ENCODE measurements around the gene TRAPPC10. TPM values are rescaled to one million over a fixed set of nuclear protein-coding genes. Genes with fewer than 3 reads are reported as not detected.
A peak's percentile ranks its signal among the peaks of the same experiment; 100 is the strongest.

The TRAPPC10 gene
- polyA plus RNA-seq, 3 donors from 2014 or later = 42.0 to 74.7 (median 43.2) TPM

DNA sequence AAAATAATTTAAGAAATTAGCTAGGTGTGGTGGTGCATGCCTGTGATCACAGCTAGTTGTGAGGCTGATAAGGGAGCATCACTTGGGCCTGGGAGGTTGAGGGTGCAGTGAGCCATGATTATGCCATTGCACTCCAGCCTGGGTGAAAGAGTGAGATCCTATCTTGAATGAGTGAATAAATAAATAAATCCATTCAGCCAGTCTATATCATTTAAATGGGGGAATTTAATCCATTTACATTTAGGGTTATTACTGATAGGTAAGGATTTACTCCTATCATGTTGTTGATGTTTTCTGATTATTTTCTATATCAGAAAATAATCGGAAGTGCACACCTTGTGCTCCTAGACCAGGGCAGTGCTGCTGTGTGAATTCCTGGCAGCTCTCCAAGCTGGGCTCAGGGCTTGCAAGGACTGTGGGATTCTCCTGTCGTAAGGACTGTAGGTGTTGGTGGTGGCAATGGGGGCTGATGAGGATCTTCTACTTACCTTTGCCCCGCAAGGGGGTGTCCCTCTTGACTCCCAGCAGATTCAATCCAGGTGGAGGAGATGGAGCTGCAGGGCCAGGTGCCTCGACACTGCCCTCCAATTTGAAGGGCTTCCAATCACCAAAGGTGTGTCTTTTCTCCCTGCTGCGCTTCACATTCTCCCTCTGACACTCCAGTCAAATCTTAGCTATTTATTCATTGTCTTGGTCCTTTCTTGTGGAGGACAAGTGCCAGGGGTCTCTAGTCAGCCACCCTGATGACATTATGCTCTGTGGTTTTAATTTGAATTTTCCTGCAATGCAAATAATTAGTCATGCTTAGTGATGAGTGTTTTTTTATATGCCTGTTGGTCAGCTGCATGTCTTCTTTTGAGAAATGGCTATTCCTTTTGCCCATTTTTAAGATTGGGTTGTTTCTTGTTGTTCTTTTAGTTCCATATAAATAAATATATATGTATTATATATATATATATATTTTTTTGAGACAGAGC lies 14.1 kb upstream of the TRAPPC10 start:
- H3K9me3 Mint-ChIP-seq = no peaks in the 10 kb centered on the region
- no peak overlapping the region for H3K4me3 Mint-ChIP-seq
- peaks cover 2 to 4% (median 2%) of the 10 kb centered on the region in 3 donors for H3K27me3 Mint-ChIP-seq (ENCODE audit: low read depth in 3 of 3)
- H3K27ac Mint-ChIP-seq = no peak overlapping the region
- DNase-seq = no peak
- H3K4me1 Mint-ChIP-seq = no peaks in the 10 kb centered on the region
- no peaks in the 10 kb centered on the region for H3K36me3 Mint-ChIP-seq

DNA sequence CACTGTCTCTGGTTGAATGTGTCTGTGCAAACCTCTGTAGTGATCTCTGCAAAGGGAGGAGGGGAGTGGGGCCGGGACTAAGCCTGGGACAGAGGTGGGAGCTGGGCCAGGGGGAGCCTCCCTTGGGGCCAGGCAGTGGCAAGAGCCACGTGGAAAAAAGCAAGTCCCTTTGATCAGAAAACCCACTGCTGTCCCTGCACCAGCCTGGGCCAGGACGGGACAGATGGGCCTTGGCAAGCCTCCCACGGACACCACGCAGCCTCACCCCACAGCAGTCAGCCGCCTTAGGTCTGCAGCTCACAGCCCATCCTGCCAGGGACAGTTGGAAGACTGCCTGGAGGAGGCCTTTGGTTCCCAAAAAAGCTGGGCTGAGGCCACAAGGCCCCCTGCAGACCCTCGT lies 11.7 kb upstream of the TRAPPC10 start:
- Mint-ChIP-seq H3K27ac (no peak overlapping the region), H3K27me3 (ENCODE audit: low read depth in 3 of 3) (peaks cover 2 to 4% (median 2%) of the 10 kb centered on the region in 3 donors), H3K36me3 (no peaks in the 10 kb centered on the region), H3K4me3 (no peak overlapping the region), H3K4me1 (no peaks in the 10 kb centered on the region), H3K9me3 (no peaks in the 10 kb centered on the region)
- no peak for DNase-seq

DNA sequence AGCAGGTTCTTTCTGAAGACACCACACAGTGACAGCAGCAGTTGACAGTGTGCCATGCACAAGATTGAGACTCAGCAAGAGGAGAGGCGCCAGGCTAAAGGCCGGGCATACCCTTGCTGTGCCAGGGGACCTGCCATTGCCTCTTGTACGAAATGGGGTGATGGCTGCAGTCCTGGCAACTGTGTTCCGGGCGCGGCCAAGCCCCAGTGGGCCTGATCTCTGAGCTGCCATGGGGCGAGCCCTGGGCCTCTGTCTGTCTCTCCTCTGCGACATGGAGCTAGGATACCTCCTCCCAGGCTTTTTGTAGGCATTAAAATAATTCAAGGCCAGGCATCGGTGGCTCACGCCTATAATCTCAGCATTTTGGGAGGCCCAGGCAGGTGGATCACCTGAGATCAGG lies 9.6 kb upstream of the TRAPPC10 start:
- H3K27me3 Mint-ChIP-seq (ENCODE audit: low read depth in 3 of 3) = peaks cover 2 to 4% (median 2%) of the 10 kb centered on the region in 3 donors
- no peak overlapping the region for H3K4me3 Mint-ChIP-seq

DNA sequence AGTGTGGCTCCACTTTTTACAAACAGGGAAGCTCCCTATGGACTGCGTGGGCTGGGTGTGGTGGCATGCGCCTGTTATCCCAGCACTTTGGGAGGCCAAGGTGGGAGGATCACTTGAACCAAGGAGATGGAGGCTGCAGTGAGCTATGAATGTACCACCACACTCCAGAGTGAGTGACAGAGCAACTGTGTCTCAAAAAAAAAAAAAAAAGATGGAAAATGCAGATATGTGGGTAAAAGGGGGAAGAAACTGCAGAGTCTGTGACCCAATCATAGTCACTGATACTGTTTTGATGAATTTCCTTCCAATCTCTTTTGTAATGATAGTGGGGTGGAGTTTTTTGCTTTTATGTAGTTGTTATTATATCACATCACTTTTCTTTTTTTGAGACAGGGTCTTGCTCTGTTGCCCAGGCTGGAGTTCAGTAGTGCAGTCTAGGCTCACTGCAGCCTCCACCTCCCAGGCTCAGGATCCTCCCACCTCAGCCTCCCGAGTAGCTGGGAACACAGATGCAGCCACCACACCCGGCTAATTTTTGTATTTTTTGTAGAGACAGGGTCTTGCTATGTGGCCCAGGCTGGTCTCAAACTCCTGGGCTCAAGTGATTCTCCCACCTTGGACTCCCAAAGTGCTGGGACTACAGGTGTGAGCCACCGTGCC lies 8.7 kb upstream of the TRAPPC10 start:
- Mint-ChIP-seq H3K27me3 (ENCODE audit: low read depth in 3 of 3) (peaks cover 0 to 2% (median 2%) of the 10 kb centered on the region in 3 donors), H3K27ac (no peak overlapping the region), H3K4me1 (no peaks in the 10 kb centered on the region), H3K36me3 (peaks cover 0 to 8% (median 0%) of the 10 kb centered on the region in 3 donors), H3K4me3 (no peak overlapping the region), H3K9me3 (no peaks in the 10 kb centered on the region)
- no peak for DNase-seq

More for the DNA sequence above, 9.6 kb upstream of the TRAPPC10 start:
- Mint-ChIP-seq H3K9me3 (no peaks in the 10 kb centered on the region), H3K4me1 (no peaks in the 10 kb centered on the region), H3K36me3 (peaks cover 0 to 2% (median 0%) of the 10 kb centered on the region in 3 donors), H3K27ac (no peak overlapping the region)
- no peak for DNase-seq

DNA sequence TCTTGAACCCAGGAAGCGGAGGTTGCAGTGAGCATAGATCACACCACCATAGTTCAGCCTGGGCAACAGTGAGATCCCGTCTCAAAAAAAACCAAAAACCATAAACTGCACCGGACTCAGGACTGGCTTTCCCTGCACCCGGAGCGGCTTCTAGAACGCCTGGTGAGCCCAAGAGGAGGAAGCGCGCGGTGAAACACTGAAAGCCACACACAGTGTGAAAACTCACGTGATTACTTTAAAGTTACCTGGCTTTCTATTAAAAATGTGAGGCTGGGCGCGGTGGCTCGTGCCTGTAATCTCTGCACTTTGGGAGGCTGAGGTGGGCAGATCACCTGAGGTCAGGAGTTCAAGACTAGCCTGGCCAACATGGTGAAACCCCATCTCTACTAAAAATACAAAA lies 7.0 kb upstream of the TRAPPC10 start:
- Mint-ChIP-seq H3K36me3 (peaks cover 0 to 9% (median 0%) of the 10 kb centered on the region in 3 donors), H3K9me3 (no peaks in the 10 kb centered on the region), H3K4me1 (peaks cover 6 to 12% of the 10 kb centered on the region in 2 donors), H3K27me3 (ENCODE audit: low read depth in 3 of 3) (peaks cover 0 to 4% (median 1%) of the 10 kb centered on the region in 3 donors), H3K4me3 (no peak overlapping the region), H3K27ac (no peak overlapping the region)
- no peak for DNase-seq

DNA sequence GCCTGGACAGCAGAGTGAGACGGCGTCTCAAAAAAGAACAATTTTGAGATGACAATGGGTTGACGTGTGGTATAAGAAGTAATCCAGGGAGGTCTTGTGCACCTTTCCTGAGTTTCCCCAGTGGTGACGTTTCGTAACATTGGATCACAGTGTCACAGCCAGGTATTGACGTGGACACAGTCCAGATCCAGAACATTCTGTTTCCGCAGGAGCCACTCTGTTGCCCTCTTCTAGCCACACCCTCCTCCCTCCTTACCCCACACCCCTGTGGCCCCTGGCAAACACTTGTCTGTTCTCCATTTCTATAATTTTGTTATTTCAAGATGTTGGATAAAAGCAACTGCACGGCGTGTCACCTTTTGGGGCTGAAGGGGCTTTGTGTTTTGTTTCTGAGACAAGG lies 6.5 kb upstream of the TRAPPC10 start:
- Mint-ChIP-seq H3K36me3 (peaks cover 0 to 9% (median 0%) of the 10 kb centered on the region in 3 donors), H3K9me3 (no peaks in the 10 kb centered on the region), H3K27ac (no peak overlapping the region), H3K27me3 (ENCODE audit: low read depth in 3 of 3) (peaks cover 0 to 6% (median 5%) of the 10 kb centered on the region in 3 donors), H3K4me1 (peaks cover 11 to 17% of the 10 kb centered on the region in 2 donors), H3K4me3 (no peak overlapping the region)
- DNase-seq = no peak

DNA sequence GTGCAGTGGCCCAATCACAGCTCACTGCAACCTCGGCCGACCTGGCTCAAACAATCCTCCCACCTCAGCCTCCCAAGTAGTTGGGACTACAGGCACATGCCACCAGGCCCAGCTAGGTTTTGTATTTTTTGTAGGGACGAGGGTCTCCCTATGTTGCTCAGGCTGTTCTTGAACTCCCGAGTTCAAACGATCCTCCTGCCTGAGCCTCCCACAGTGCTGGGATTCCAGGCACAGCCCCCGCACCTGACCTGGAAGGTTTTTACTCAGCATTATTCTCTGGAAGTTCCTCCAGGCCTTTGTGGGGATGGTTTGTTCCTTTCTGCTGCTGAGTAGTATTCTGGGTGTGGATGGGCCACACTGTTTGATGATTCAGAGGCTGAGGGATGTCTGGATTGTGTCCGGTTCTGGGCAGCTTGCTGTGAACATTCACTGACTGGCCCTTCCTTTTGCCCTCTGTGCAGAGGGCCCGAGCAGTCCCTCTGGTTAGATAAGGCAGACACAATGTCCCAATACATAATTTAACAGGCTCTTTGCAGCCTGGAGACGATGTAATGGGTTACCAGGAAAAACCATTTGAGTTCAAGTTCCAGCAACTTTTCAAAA lies 6.0 kb upstream of the TRAPPC10 start:
- Mint-ChIP-seq H3K4me3 (no peak overlapping the region), H3K36me3 (peaks cover 0 to 9% (median 0%) of the 10 kb centered on the region in 3 donors), H3K27ac (no peak overlapping the region), H3K4me1 (peaks cover 17 to 22% of the 10 kb centered on the region in 2 donors), H3K27me3 (ENCODE audit: low read depth in 3 of 3) (peaks cover 4 to 10% (median 6%) of the 10 kb centered on the region in 3 donors), H3K9me3 (no peaks in the 10 kb centered on the region)
- DNase-seq = no peak

DNA sequence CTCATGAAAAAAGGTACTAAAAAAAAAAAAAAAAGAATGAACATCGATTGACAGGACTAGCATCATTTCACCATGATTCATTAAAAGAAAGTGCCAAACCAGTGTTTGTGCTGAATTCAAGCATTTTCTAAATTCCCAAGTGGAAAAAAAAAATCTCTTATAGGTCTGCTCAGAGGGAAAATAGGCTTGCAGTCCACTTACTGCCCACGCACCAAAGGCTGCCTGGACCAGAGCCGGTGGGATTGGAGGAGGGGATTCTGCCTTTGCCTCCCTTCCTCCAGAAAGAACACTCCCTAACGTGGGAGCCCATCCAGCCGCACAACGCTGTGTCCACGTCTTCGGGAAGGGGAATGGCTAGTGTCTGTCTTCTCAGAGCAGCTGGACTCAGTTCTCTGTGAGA lies 5.5 kb upstream of the TRAPPC10 start:
- Mint-ChIP-seq H3K27ac (no peak overlapping the region), H3K9me3 (no peaks in the 10 kb centered on the region), H3K36me3 (peaks cover 0 to 9% (median 0%) of the 10 kb centered on the region in 3 donors), H3K4me3 (no peak overlapping the region), H3K4me1 (peaks cover 20 to 28% of the 10 kb centered on the region in 2 donors), H3K27me3 (ENCODE audit: low read depth in 3 of 3) (peaks cover 8 to 15% (median 9%) of the 10 kb centered on the region in 3 donors)
- DNase-seq = no peak

DNA sequence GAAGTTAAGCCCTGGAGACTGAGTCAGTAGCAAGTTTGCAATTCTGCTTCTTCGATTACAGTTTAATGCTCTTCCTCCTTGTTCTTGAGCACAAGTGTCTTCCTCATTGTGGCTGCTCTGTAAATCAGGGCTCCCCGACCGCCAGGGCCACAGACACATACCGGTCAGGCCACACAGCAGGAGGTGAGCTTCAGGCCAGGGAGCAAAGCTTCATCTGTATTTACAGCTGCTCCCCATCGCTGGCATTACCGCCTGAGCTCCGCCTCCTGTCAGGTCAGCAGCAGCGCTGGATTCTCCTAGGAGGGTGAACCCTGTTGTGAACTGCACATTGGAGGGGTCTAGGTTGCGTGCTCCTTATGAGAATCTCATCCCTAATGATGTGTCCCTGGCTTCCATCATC lies 1.7 kb upstream of the TRAPPC10 start:
- no peaks in the 10 kb centered on the region for H3K9me3 Mint-ChIP-seq
- H3K36me3 Mint-ChIP-seq = peaks cover 0 to 9% (median 0%) of the 10 kb centered on the region in 3 donors
- DNase-seq = peak; percentile 28 to 42 (median 41)
- H3K4me1 Mint-ChIP-seq = peaks cover 46 to 53% of the 10 kb centered on the region in 2 donors
- H3K27me3 Mint-ChIP-seq (ENCODE audit: low read depth in 3 of 3) = peaks cover 14 to 24% (median 21%) of the 10 kb centered on the region in 3 donors
- peak overlapping the region; percentile 87 to 98 (median 95) for H3K27ac Mint-ChIP-seq
- H3K4me3 Mint-ChIP-seq = peak overlapping the region; percentile 87 to 90 (median 89)

DNA sequence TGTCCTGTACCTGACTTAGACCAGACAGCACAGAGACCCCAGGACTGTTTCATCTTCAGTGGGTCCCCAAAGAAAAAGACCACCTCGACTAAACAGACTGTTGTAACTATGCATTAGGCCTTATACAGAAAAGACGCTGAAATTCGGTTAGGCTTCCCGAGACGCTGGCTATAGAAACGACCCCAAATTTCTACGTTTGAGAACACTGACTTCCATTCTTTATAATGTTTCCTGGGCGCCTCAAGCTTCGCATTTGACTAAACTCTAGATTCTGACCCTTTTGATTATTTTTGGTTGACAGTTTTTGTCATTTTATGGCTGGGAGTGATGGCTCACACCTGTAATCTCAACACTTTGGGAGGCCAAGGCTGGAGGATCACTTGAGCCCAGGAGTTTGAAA lies 986 bp upstream of the TRAPPC10 start:
- Mint-ChIP-seq H3K9me3 (no peaks in the 10 kb centered on the region), H3K27ac (peak overlapping the region; percentile 87 to 98 (median 95)), H3K27me3 (ENCODE audit: low read depth in 3 of 3) (peaks cover 14 to 24% (median 21%) of the 10 kb centered on the region in 3 donors), H3K36me3 (peaks cover 0 to 9% (median 0%) of the 10 kb centered on the region in 3 donors), H3K4me3 (peak overlapping the region; percentile 87 to 90 (median 89)), H3K4me1 (peaks cover 53 to 59% of the 10 kb centered on the region in 2 donors)
- DNase-seq = no peak

DNA sequence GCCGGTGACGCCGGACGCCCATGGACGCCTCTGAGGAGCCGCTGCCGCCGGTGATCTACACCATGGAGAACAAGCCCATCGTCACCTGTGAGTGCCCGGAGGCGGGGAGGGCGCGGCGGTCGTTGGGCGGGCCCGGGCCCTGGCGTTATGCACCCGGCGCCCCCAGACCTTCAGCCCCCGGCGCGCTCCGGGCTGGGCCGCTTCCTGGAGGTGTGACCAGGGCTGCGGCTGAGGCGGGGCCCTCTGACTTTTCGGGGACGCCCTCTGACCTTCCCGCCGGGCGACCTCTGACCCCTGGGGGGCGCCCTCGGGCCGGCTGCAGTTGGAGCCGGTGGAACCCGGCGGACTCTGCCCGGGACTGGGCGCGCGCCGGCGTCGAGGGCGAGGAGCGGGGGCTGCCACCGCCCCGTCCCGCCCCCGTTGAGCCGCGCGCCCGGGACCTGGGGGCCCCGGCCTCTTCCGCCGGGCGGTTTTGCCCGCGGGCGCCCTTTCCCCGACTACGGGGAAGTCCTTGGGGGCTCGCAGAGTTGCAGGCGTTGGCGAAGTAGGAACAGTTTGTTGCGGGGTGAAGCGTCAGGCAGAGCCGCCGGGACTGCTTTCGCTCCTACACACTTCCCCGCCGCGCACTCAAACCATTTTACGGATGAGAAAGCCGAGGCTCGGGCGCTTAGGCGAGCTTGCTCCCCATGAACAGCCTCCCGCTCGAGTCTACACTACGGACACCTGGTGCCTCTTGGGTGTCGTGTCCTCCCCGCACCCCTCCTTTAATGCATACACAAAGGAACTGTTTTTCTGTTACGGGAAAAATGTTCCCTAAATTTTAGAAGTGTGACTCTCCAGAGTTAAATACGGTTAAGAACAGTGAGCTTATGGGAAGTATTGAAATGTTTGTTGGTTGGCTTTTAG lies 618 bp downstream of the TRAPPC10 start:
- Mint-ChIP-seq H3K27me3 (ENCODE audit: low read depth in 3 of 3) (peaks cover 14 to 24% (median 21%) of the 10 kb centered on the region in 3 donors), H3K4me1 (peaks cover 68 to 75% of the 10 kb centered on the region in 2 donors), H3K36me3 (peaks cover 0 to 5% (median 0%) of the 10 kb centered on the region in 3 donors), H3K4me3 (peak overlapping the region; percentile 93 to 98 (median 96)), H3K27ac (peak overlapping the region; percentile 96 to 100 (median 98)), H3K9me3 (no peaks in the 10 kb centered on the region)
- peak; percentile 84 to 87 (median 86) for DNase-seq

DNA sequence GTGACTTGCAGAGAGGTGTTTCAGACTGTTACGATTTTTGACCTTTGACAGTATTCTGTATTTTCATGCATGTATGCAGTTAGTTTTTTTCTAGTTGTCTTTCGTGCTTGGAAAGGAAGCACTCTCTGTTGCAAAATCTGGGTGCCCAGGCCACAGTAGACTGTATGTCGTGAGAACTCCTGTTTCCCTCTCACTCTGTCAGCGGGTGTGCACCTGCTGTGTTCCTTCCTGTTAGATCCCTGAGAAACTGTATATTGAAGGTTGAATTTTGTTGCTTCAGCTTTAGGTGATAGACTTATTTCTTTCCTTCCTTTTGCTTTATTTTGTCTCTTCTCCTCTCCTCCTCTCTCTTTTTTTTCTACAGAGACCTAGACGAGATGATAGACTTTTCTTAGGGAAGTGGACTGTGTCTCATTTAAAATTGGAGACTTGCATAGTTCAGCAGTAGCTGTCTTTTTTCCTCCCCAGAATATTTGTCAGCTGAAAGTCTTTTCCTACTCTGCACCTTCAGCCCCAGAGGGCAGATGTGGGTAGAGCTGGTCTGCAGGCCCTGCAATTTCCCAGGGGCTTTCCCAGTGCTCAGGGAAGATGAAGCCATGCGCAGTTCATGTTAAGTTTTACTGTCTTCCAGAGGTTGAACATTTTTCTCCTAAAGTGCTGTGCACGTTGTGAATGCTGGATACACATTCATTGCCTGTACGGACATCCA lies 1.4 kb downstream of the TRAPPC10 start:
- peak; percentile 24 to 37 (median 29) for DNase-seq
- H3K27ac Mint-ChIP-seq = peak overlapping the region; percentile 96 to 100 (median 98)
- peaks cover 14 to 27% (median 21%) of the 10 kb centered on the region in 3 donors for H3K27me3 Mint-ChIP-seq (ENCODE audit: low read depth in 3 of 3)
- H3K36me3 Mint-ChIP-seq = peaks cover 0 to under 1% (median 0%) of the 10 kb centered on the region in 3 donors
- peak overlapping the region; percentile 93 to 98 (median 96) for H3K4me3 Mint-ChIP-seq
- peaks cover 76 to 83% of the 10 kb centered on the region in 2 donors for H3K4me1 Mint-ChIP-seq
- no peaks in the 10 kb centered on the region for H3K9me3 Mint-ChIP-seq
